ENCODE data around the gene FHIP1A. TPM values are rescaled to one million over a fixed set of nuclear protein-coding genes. Genes with fewer than 3 reads are reported as not detected.

FHIP1A gene
- total and polyA plus RNA-seq, 2 of the 8 experiments (the other 6 are each of a cell fraction or from before 2014, with no cell fraction given) = 17.9 to 75.2 TPM

DNA sequence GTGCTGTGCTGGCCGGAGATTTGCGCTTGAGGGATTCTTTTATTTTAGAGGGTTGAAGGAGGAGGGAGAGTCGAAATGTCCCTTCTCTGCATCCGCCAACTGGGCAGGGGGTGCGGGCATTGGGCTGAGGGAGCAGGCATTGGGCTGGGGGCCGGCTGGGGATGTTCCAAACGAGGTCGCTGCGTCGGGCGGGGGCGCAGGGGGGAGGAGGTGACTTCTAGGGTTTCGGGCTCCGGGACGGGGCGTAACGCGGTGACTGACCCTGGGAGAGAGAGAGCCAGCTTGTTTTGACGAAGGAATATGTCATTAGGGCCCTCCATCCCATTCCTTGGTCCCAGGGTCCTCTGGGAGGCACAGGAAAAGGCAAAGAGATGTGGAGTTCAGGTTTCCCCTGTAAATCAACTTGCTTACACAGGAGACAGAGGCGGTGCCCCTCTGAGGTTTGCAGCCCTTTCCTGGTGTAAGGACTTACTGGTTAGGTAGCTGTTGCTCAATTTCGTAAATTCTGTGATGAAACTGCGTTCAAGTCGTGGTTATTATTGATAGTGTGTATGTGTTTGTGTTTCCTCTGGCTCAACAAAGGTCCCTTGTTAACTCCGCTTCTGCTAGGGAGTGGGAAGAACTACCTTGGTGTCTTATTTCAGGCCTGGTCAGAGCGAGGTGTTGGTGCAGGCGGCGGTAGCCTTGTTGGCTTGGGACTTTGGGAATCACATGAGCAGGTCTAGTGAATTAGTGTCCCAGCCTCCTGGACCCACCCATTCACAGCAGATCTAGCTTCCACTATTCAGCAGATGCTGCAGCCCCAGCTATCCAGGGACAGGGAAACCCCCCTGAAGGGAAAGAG, 716 bp downstream of the FHIP1A start:
- Histone ChIP-seq H3K79me2 (ENCODE audit: control insufficient read depth in 1 of 2, insufficient read depth in 2 of 2, low read length in 2 of 2) (peaks cover 0 to 49% of the 10 kb centered on the region in 2 experiments; a peak in 2 of 4 replicates), H3K79me1 (ENCODE audit: low read depth, low read length) (peaks cover 4% of the 10 kb centered on the region), H3K27me3 (replicated peaks in 1 of 4; ENCODE audit: control insufficient read depth in 3 of 4, extremely low read depth in 1 of 4, insufficient read depth in 3 of 4, low read length in 3 of 4) (no peaks in the 10 kb centered on the region), H3K4me1 (replicated peaks in 1 of 4; ENCODE audit: control insufficient read depth in 3 of 4, insufficient read depth in 4 of 4, low read length in 3 of 4) (peaks cover 3 to 15% (median 6%) of the 10 kb centered on the region in 4 experiments; a peak in 6 of 7 replicates), H2BK5ac (ENCODE audit: low read depth, low read length) (peak overlapping the region; percentile 57), H2BK20ac (ENCODE audit: low read length) (no peak overlapping the region), H3K9me3 (ENCODE audit: insufficient read depth in 2 of 2, low read depth in 1 of 2, low read length in 1 of 2) (no peaks in the 10 kb centered on the region), H3K23me2 (ENCODE audit: low read depth, low read length) (peaks cover 15% of the 10 kb centered on the region), H3K4me2 (ENCODE audit: insufficient read depth in 1 of 2, low read depth in 2 of 2, low read length in 2 of 2) (peak overlapping the region; percentile 84 to 100), H3K23ac (ENCODE audit: insufficient read length) (no peak overlapping the region), H3K14ac (ENCODE audit: insufficient read length) (no peak overlapping the region), H4K91ac (replicated peaks; ENCODE audit: insufficient read length, low read length) (no peak overlapping the region), H3K18ac (ENCODE audit: extremely low read depth, low read length) (peak overlapping the region; percentile 65; the same call in 1 of the 2 replicates), H4K20me1 (replicated peaks in 1 of 2; ENCODE audit: control insufficient read depth in 1 of 2, insufficient read depth in 2 of 2, low read length in 2 of 2) (peaks cover 0 to 2% of the 10 kb centered on the region in 2 experiments), H2AK5ac (ENCODE audit: low read depth, low read length) (peak overlapping the region; percentile 24; the same call in 1 of the 2 replicates), H4K8ac (ENCODE audit: extremely low read depth, insufficient read depth, low read length) (peak overlapping the region; percentile 48), H3K4me3 (ENCODE audit: extremely low read depth in 1 of 4, insufficient read depth in 2 of 4, low read depth in 3 of 4, low read length in 4 of 4) (peak overlapping the region; percentile 68 to 91 (median 73)), H2AFZ (ENCODE audit: low read length) (no peak overlapping the region; the same call in 1 of the 2 replicates), H4K5ac (ENCODE audit: insufficient read length, low read depth, low read length) (no peak overlapping the region), H2BK12ac (ENCODE audit: low read depth, low read length) (peak overlapping the region; percentile 77), H2BK15ac (ENCODE audit: low read length) (no peak overlapping the region), H3K9ac (replicated peaks in 1 of 4; ENCODE audit: extremely low read depth in 1 of 4, low read depth in 3 of 4, low read length in 3 of 4) (peak overlapping the region; percentile 35 to 85 (median 68)), H3K36me3 (ENCODE audit: control insufficient read depth in 2 of 4, insufficient read depth in 4 of 4, low read length in 3 of 4) (no peaks in the 10 kb centered on the region; a peak in 1 of 8 replicates), H3K4ac (replicated peaks; ENCODE audit: insufficient read length, low read depth, low read length) (no peak overlapping the region), H2BK120ac (replicated peaks; ENCODE audit: low read depth, low read length) (no peak overlapping the region), H3K56ac (replicated peaks; ENCODE audit: insufficient read length, low read depth, low read length) (peak overlapping the region; percentile 13), H3K27ac (ENCODE audit: low read depth, low read length) (0 out of 2 replicates have a peak overlapping the region, but pooled peaks have one; percentile 6)
- POLR2A ChIA-PET (ENCODE audit: partially characterized antibody) = interaction anchor here (1.2 to 2.9 kb wide), 6 partner anchors 12 to 90 kb away, joined by 4 to 15 read pairs (median 6); partner anchors contain the start of gene SH3D19
- no peak for FAIRE-seq
- CTCF ChIA-PET (ENCODE audit: partially characterized antibody) = interaction anchor here (0.6 to 1.1 kb wide), 3 partner anchors 79 to 215 kb away, joined by 3 to 4 read pairs (median 3); no protein-coding TSS in a partner anchor
- peak in 1 of 2 experiments; percentile 81 for DNase-seq (ENCODE audit: low read depth in 1 of 2, low spot score in 2 of 2)
- 0% methylated on average over 24 of the region's 27 CpGs; no CpG with 5 or more reads in 1 of the 2 experiments for WGBS, 2 experiments (ENCODE audit: extremely low coverage in 1 of 2, insufficient coverage in 1 of 2, insufficient read length in 1 of 2, insufficient replicate concordance in 2 of 2, low coverage in 1 of 2, low lambda C conversion rate in 2 of 2, missing lambda C conversion rate in 1 of 2)
- peak in 1 of 2 experiments; percentile 66; a peak in 2 of 3 replicates for TF ChIP-seq POLR2A (IDR thresholded peaks at IDR 0.05; ENCODE audit: control extremely low read depth in 1 of 2, low read depth in 2 of 2, low read length in 2 of 2)
- TF ChIP-seq CEBPB (IDR thresholded peaks at IDR 0.05; ENCODE audit: low read depth, low read length) = peak; percentile 39; the same call in 1 of the 2 replicates
- TF ChIP-seq BACH1 (IDR thresholded peaks at IDR 0.05; ENCODE audit: low read length) = no peak
- no peak for TF ChIP-seq SP4 (IDR thresholded peaks at IDR 0.05; ENCODE audit: low read length)
- TF ChIP-seq JUN (IDR thresholded peaks at IDR 0.05; ENCODE audit: low read depth, low read length) = no peak
- no peak for TF ChIP-seq CBX5 (IDR thresholded peaks at IDR 0.05; ENCODE audit: low read depth, low read length)
- TF ChIP-seq, protein P1, sequence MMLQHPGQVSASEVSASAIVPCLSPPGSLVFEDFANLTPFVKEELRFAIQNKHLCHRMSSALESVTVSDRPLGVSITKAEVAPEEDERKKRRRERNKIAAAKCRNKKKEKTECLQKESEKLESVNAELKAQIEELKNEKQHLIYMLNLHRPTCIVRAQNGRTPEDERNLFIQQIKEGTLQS (IDR thresholded peaks at IDR 0.05; ENCODE audit: insufficient read depth, low read depth, low read length) = no peak
- no peak for TF ChIP-seq SIRT6 (IDR thresholded peaks at IDR 0.05; ENCODE audit: low read length)
- no peak for TF ChIP-seq TCF12 (IDR thresholded peaks at IDR 0.05; ENCODE audit: low read depth, low read length)
- TF ChIP-seq NRF1 (IDR thresholded peaks at IDR 0.05; ENCODE audit: low read depth, low read length) = no peak
- TF ChIP-seq CHD2 (IDR thresholded peaks at IDR 0.05; ENCODE audit: low read length) = no peak
- TF ChIP-seq, protein P2, sequence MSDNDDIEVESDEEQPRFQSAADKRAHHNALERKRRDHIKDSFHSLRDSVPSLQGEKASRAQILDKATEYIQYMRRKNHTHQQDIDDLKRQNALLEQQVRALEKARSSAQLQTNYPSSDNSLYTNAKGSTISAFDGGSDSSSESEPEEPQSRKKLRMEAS (IDR thresholded peaks at IDR 0.05) = no peak

All from H1 (cell line).